Mesendoderm (in vitro differentiated cells): ENCODE measurements around the gene PLPP1.

Source experiments
- DNase-seq: peaks from one replicate; pipeline ENCODE4 v3.0.0; 2013
- H2AK5ac ChIP-seq: 2 replicates; pipeline ENCODE4 v1.6.1; 2013; ENCODE audit warnings: low read length, inconsistent platforms
- H2BK120ac ChIP-seq: 2 replicates; pipeline ENCODE4 v1.6.1; 2013; ENCODE audit warnings: low read depth, mild to moderate bottlenecking, low read length, moderate library complexity, mixed read lengths
- H2BK15ac ChIP-seq: replicated peaks from 2 replicates; pipeline ENCODE4 v1.6.1; 2013; ENCODE audit warnings: low read depth, mild to moderate bottlenecking, moderate library complexity
- H2BK5ac ChIP-seq: 2 replicates; pipeline ENCODE4 v1.6.1; 2013; ENCODE audit warnings: low read length, inconsistent platforms
- H3K18ac ChIP-seq: 2 replicates; pipeline ENCODE4 v1.6.1; 2013; ENCODE audit warnings: mild to moderate bottlenecking, low read length, mixed read lengths
- H3K23ac ChIP-seq: one replicate; pipeline ENCODE4 v1.6.1; 2013; ENCODE audit warnings: low read length
- H3K27ac ChIP-seq: 2 replicates; pipeline ENCODE4 v1.5.1; 2013; ENCODE audit warnings: low read depth, mild to moderate bottlenecking, inconsistent platforms, low read length, moderate library complexity
- H3K27me3 ChIP-seq: 2 replicates; pipeline ENCODE4 v1.6.1; 2013; ENCODE audit warnings: low read length, control low read depth, mild to moderate bottlenecking, inconsistent platforms; ENCODE audit not compliant: insufficient read depth, poor library complexity
- H3K36me3 ChIP-seq: 2 replicates; pipeline ENCODE4 v1.6.1; 2013; ENCODE audit warnings: low read length, inconsistent platforms; ENCODE audit not compliant: control insufficient read depth, insufficient read depth
- H3K4ac ChIP-seq: one replicate; pipeline ENCODE4 v1.6.1; 2013; ENCODE audit warnings: low read depth, mild to moderate bottlenecking, low read length, moderate library complexity
- H3K4me1 ChIP-seq: 2 replicates; pipeline ENCODE4 v1.6.1; 2013; ENCODE audit warnings: low read depth, low read length, inconsistent platforms; ENCODE audit not compliant: control insufficient read depth
- H3K4me2 ChIP-seq: 2 replicates; pipeline ENCODE4 v1.6.1; 2013; ENCODE audit warnings: low read length
- H3K4me3 ChIP-seq: 2 replicates; pipeline ENCODE4 v1.5.1; 2013; ENCODE audit warnings: mild to moderate bottlenecking, low read length
- H3K56ac ChIP-seq: one replicate; pipeline ENCODE4 v1.6.1; 2013; ENCODE audit warnings: low read length
- H3K79me1 ChIP-seq: 2 replicates; pipeline ENCODE4 v1.6.1; 2013; ENCODE audit warnings: low read length, inconsistent platforms
- H3K79me2 ChIP-seq: 2 replicates; pipeline ENCODE4 v1.6.1; 2013; ENCODE audit warnings: mild to moderate bottlenecking, low read length; ENCODE audit not compliant: control insufficient read depth, insufficient read depth
- H3K9ac ChIP-seq: 2 replicates; pipeline ENCODE4 v1.6.1; 2013; ENCODE audit warnings: low read length, inconsistent platforms
- H4K5ac ChIP-seq: one replicate; pipeline ENCODE4 v1.6.1; 2013; ENCODE audit warnings: low read length
- H4K8ac ChIP-seq: one replicate; pipeline ENCODE4 v1.6.1; 2013; ENCODE audit warnings: low read depth, mild to moderate bottlenecking, control low read depth, low read length, moderate library complexity
- WGBS: extraction: QIAGEN DNeasy Blood & Tissue Kit; methylation state at CpG from one replicate; pipeline ENCODE4 v1.1.7; 2013; ENCODE audit warnings: low lambda C conversion rate, missing lambda C conversion rate; ENCODE audit not compliant: insufficient coverage; ENCODE audit errors: extremely low coverage; 5-methylcytosine and 5-hydroxymethylcytosine counted together

Gene PLPP1

GRCh38 chr5:55413644-55414043 lies 121.1 kb downstream of the PLPP1 start:
- H3K79me1 ChIP-seq: no peaks in the 10 kb centered on the region
- no peak overlapping the region for H4K8ac ChIP-seq
- H3K79me2 ChIP-seq: no peaks in the 10 kb centered on the region
- H3K4me3 ChIP-seq: no peak overlapping the region
- no peak overlapping the region for H3K56ac ChIP-seq
- no CpG with 5 or more reads among the region's 2 CpGs for WGBS
- H2AK5ac ChIP-seq: no peak overlapping the region
- H3K36me3 ChIP-seq: no peaks in the 10 kb centered on the region
- no peak overlapping the region for H2BK120ac ChIP-seq
- H4K5ac ChIP-seq: no peak overlapping the region
- H3K4ac ChIP-seq: no peak overlapping the region
- H3K27ac ChIP-seq: no peak overlapping the region
- no peak overlapping the region for H3K9ac ChIP-seq
- no peak for DNase-seq
- H3K27me3 ChIP-seq: no peaks in the 10 kb centered on the region
- no peak overlapping the region for H3K4me2 ChIP-seq
- no peaks in the 10 kb centered on the region for H3K4me1 ChIP-seq
- H2BK15ac ChIP-seq: no peak overlapping the region
- no peak overlapping the region for H3K23ac ChIP-seq
- H2BK5ac ChIP-seq: no peak overlapping the region
- no peak overlapping the region for H3K18ac ChIP-seq

- no peaks in the 10 kb centered on the region for H3K36me3 ChIP-seq
- H4K5ac ChIP-seq: no peak overlapping the region
- no peak overlapping the region for H3K4ac ChIP-seq
- no peak overlapping the region for H3K56ac ChIP-seq
- H3K4me2 ChIP-seq: no peak overlapping the region
- H2AK5ac ChIP-seq: no peak overlapping the region
- no peak for DNase-seq
- H3K27ac ChIP-seq: no peak overlapping the region
- no peaks in the 10 kb centered on the region for H3K79me2 ChIP-seq
- H4K8ac ChIP-seq: no peak overlapping the region
- no peak overlapping the region for H2BK5ac ChIP-seq
- H3K18ac ChIP-seq: no peak overlapping the region
- H3K9ac ChIP-seq: no peak overlapping the region
- H2BK15ac ChIP-seq: no peak overlapping the region
- H2BK120ac ChIP-seq: no peak overlapping the region
- H3K27me3 ChIP-seq: no peaks in the 10 kb centered on the region
- H3K79me1 ChIP-seq: no peaks in the 10 kb centered on the region
- no peak overlapping the region for H3K23ac ChIP-seq
- WGBS: no CpG with 5 or more reads among the region's 1 CpG
- H3K4me3 ChIP-seq: no peak overlapping the region
- no peaks in the 10 kb centered on the region for H3K4me1 ChIP-seq
Measured at GRCh38 chr5:55411876-55412275, 122.9 kb downstream of the PLPP1 start.

GRCh38 chr5:55410845-55411244 lies 123.9 kb downstream of the PLPP1 start:
- WGBS: no CpG with 5 or more reads among the region's 3 CpGs
- Histone ChIP-seq H3K79me2 (no peaks in the 10 kb centered on the region), H3K4me3 (no peak overlapping the region), H3K9ac (no peak overlapping the region), H3K79me1 (no peaks in the 10 kb centered on the region), H3K56ac (no peak overlapping the region), H3K36me3 (no peaks in the 10 kb centered on the region), H4K8ac (no peak overlapping the region), H2BK15ac (no peak overlapping the region), H3K4me1 (no peaks in the 10 kb centered on the region), H2BK5ac (no peak overlapping the region), H3K27me3 (no peaks in the 10 kb centered on the region), H3K4me2 (no peak overlapping the region), H2BK120ac (no peak overlapping the region), H3K23ac (no peak overlapping the region), H3K27ac (no peak overlapping the region), H3K4ac (no peak overlapping the region), H4K5ac (no peak overlapping the region), H2AK5ac (no peak overlapping the region), H3K18ac (no peak overlapping the region)
- DNase-seq: no peak

GRCh38 chr5:55409775-55410174 lies 125.0 kb downstream of the PLPP1 start:
- H3K4me3 ChIP-seq: no peak overlapping the region
- no peak overlapping the region for H4K8ac ChIP-seq
- no peaks in the 10 kb centered on the region for H3K27me3 ChIP-seq
- no peak overlapping the region for H3K23ac ChIP-seq
- H3K4ac ChIP-seq: no peak overlapping the region
- no peak overlapping the region for H2BK5ac ChIP-seq
- H3K56ac ChIP-seq: no peak overlapping the region
- H3K79me1 ChIP-seq: no peaks in the 10 kb centered on the region
- no peak overlapping the region for H3K9ac ChIP-seq
- no peak for DNase-seq
- H2BK120ac ChIP-seq: no peak overlapping the region
- H3K18ac ChIP-seq: no peak overlapping the region
- no peak overlapping the region for H3K4me2 ChIP-seq
- no CpG with 5 or more reads among the region's 1 CpG for WGBS
- H3K36me3 ChIP-seq: no peaks in the 10 kb centered on the region
- H3K79me2 ChIP-seq: no peaks in the 10 kb centered on the region
- no peak overlapping the region for H2BK15ac ChIP-seq
- H4K5ac ChIP-seq: no peak overlapping the region
- H3K27ac ChIP-seq: no peak overlapping the region
- no peak overlapping the region for H2AK5ac ChIP-seq
- H3K4me1 ChIP-seq: no peaks in the 10 kb centered on the region

- Histone ChIP-seq H3K4ac (no peak overlapping the region), H3K18ac (no peak overlapping the region), H3K4me3 (no peak overlapping the region), H3K27me3 (no peaks in the 10 kb centered on the region), H3K4me1 (no peaks in the 10 kb centered on the region), H3K27ac (no peak overlapping the region), H3K36me3 (peaks cover 2% of the 10 kb centered on the region), H2BK120ac (no peak overlapping the region), H3K4me2 (no peak overlapping the region), H4K8ac (no peak overlapping the region), H4K5ac (no peak overlapping the region), H3K79me1 (no peaks in the 10 kb centered on the region), H3K9ac (no peak overlapping the region), H3K56ac (no peak overlapping the region), H2BK15ac (no peak overlapping the region), H2AK5ac (no peak overlapping the region), H2BK5ac (no peak overlapping the region), H3K23ac (no peak overlapping the region), H3K79me2 (no peaks in the 10 kb centered on the region)
- no peak for DNase-seq
- no CpG with 5 or more reads among the region's 3 CpGs for WGBS
Measured at GRCh38 chr5:55407984-55408383, 126.8 kb downstream of the PLPP1 start.

GRCh38 chr5:55407059-55407684 lies 127.6 kb downstream of the PLPP1 start:
- DNase-seq: peak; percentile 49

More at GRCh38 chr5:55407059-55407684, 127.6 kb downstream of the PLPP1 start:
- no peak overlapping the region for H4K8ac ChIP-seq
- no peak overlapping the region for H2BK15ac ChIP-seq
- H3K56ac ChIP-seq: no peak overlapping the region
- no peaks in the 10 kb centered on the region for H3K79me1 ChIP-seq
- no peak overlapping the region for H2AK5ac ChIP-seq
- H3K4me2 ChIP-seq: no peak overlapping the region
- H3K9ac ChIP-seq: no peak overlapping the region
- H3K4me3 ChIP-seq: no peak overlapping the region
- H2BK120ac ChIP-seq: no peak overlapping the region
- no peak overlapping the region for H3K18ac ChIP-seq
- H3K4me1 ChIP-seq: no peaks in the 10 kb centered on the region
- H3K27ac ChIP-seq: no peak overlapping the region
- no peak overlapping the region for H3K23ac ChIP-seq
- H3K79me2 ChIP-seq: no peaks in the 10 kb centered on the region
- no peak overlapping the region for H2BK5ac ChIP-seq
- no peak overlapping the region for H4K5ac ChIP-seq
- H3K36me3 ChIP-seq: peaks cover 2% of the 10 kb centered on the region
- no peaks in the 10 kb centered on the region for H3K27me3 ChIP-seq
- H3K4ac ChIP-seq: no peak overlapping the region
- no CpG with 5 or more reads among the region's 1 CpG for WGBS
